HL-60/S4 treated with retinoic acid at 250 ng/mL for 4 days and 3 days (cell line): ENCODE measurements around the gene SUSD1.

Source experiments
- in situ Hi-C: fragments of 300-500 bp; cut with MboI; formaldehyde crosslinking; loops from 2 replicates; pipeline ENCODE4 v1.7.0; 2022; ENCODE audit warnings: low sequenced_read_pairs

SUSD1 gene

GRCh38 chr9:112046181-112046580 lies 128.9 kb downstream of the SUSD1 start:
- in situ Hi-C loops = no loop called here

- in situ Hi-C loops = no loop called here
Measured at GRCh38 chr9:112044881-112045280, 130.2 kb downstream of the SUSD1 start.

- in situ Hi-C loops = no loop called here
Measured at GRCh38 chr9:112044186-112044585, 130.9 kb downstream of the SUSD1 start.

GRCh38 chr9:112043423-112043822 lies 131.7 kb downstream of the SUSD1 start:
- in situ Hi-C loops = no loop called here

- in situ Hi-C loops = no loop called here
Measured at GRCh38 chr9:112042769-112043168, 132.3 kb downstream of the SUSD1 start.

GRCh38 chr9:112042244-112042638 lies 132.9 kb downstream of the SUSD1 start:
- in situ Hi-C loops = no loop called here

GRCh38 chr9:112041536-112042243 lies 133.4 kb downstream of the SUSD1 start:
- in situ Hi-C loops = no loop called here

- in situ Hi-C loops = no loop called here
Measured at GRCh38 chr9:112041199-112041535, 133.9 kb downstream of the SUSD1 start.

GRCh38 chr9:112038017-112038408 lies 137.1 kb downstream of the SUSD1 start:
- in situ Hi-C loops = no loop called here

- in situ Hi-C loops = no loop called here
Measured at GRCh38 chr9:112037281-112038016, 137.6 kb downstream of the SUSD1 start.

- in situ Hi-C loops = no loop called here
Measured at GRCh38 chr9:112035166-112035826, 139.8 kb downstream of the SUSD1 start.

- in situ Hi-C loops = no loop called here
Measured at GRCh38 chr9:112034216-112034611, 140.9 kb downstream of the SUSD1 start.

- in situ Hi-C loops = no loop called here
Measured at GRCh38 chr9:112033237-112034215, 141.6 kb downstream of the SUSD1 start.

GRCh38 chr9:112032743-112033142 lies 142.4 kb downstream of the SUSD1 start:
- in situ Hi-C loops = no loop called here

- in situ Hi-C loops = no loop called here
Measured at GRCh38 chr9:112032009-112032408, 143.1 kb downstream of the SUSD1 start.

GRCh38 chr9:112031400-112031799 lies 143.7 kb downstream of the SUSD1 start:
- in situ Hi-C loops = no loop called here

GRCh38 chr9:112029921-112030444 lies 145.1 kb downstream of the SUSD1 start:
- in situ Hi-C loops = no loop called here

- in situ Hi-C loops = no loop called here
Measured at GRCh38 chr9:112028242-112029221, 146.6 kb downstream of the SUSD1 start.

- in situ Hi-C loops = no loop called here
Measured at GRCh38 chr9:112025850-112026249, 149.2 kb downstream of the SUSD1 start.
